SU-DHL-6 (cell line): ENCODE results near the gene OR5B2.

Experiments used
- H2AFZ ChIP-seq: fragments of 200-600 bp; sonication (generic); 2 replicates; pipeline ENCODE4 v1.6.1; 2014; ENCODE audit warnings: low read depth, mild to moderate bottlenecking, moderate library complexity, mixed read lengths, antibody characterized with exemption, low read length; ENCODE audit not compliant: severe bottlenecking
- H3F3A ChIP-seq: fragments of 200-600 bp; shearing (Covaris generic); 2 replicates; pipeline ENCODE4 v1.6.0; 2016; ENCODE audit warnings: antibody characterized with exemption, mild to moderate bottlenecking; ENCODE audit not compliant: insufficient read depth
- H3K27ac ChIP-seq: fragments of 200-600 bp; sonication (generic); 2 replicates; pipeline ENCODE4 v1.5.1; 2016; ENCODE audit warnings: low read depth, mild to moderate bottlenecking, low read length, moderate library complexity, mixed read lengths
- H3K27me3 ChIP-seq: fragments of 200-600 bp; sonication (generic), shearing (Covaris generic); 2 replicates; pipeline ENCODE4 v1.6.0; 2014; ENCODE audit warnings: mild to moderate bottlenecking, low read length
- H3K36me3 ChIP-seq: fragments of 200-600 bp; sonication (generic); 2 replicates; pipeline ENCODE4 v1.6.1; 2014; ENCODE audit warnings: mild to moderate bottlenecking, low read length, mixed read lengths
- H3K4me2 ChIP-seq: fragments of 300-600, 200-600 bp; shearing (Covaris generic), sonication (generic); 2 replicates; pipeline ENCODE4 v1.6.0; 2014; ENCODE audit warnings: low read length, low read depth, mild to moderate bottlenecking; ENCODE audit not compliant: poor library complexity, severe bottlenecking
- H3K4me3 ChIP-seq: fragments of 200-600 bp; sonication (generic); 2 replicates; pipeline ENCODE4 v1.5.1; 2014; ENCODE audit warnings: antibody characterized with exemption, low read length, mild to moderate bottlenecking, mixed read lengths; ENCODE audit not compliant: insufficient read depth, poor library complexity, severe bottlenecking
- H3K79me2 ChIP-seq: fragments of 200-600 bp; sonication (generic); 2 replicates; pipeline ENCODE4 v1.6.1; 2014; ENCODE audit warnings: mild to moderate bottlenecking, low read length, moderate library complexity; ENCODE audit not compliant: insufficient read depth
- H3K9ac ChIP-seq: fragments of 200-600 bp; sonication (generic); 2 replicates; pipeline ENCODE4 v1.7.0; 2014; ENCODE audit warnings: mild to moderate bottlenecking, low read length
- H3K9me2 ChIP-seq: fragments of 200-600 bp; sonication (generic); replicated peaks from 2 replicates; pipeline ENCODE4 v1.6.1; 2014; ENCODE audit warnings: low read length; ENCODE audit not compliant: insufficient read depth
- H3K9me3 ChIP-seq: fragments of 200-600 bp; sonication (generic); 2 replicates; pipeline ENCODE4 v1.6.1; 2014; ENCODE audit warnings: low read length, mixed read lengths; ENCODE audit not compliant: insufficient read depth
- H4K20me1 ChIP-seq: fragments of 200-600 bp; sonication (generic); 2 replicates; pipeline ENCODE4 v1.6.1; 2014; ENCODE audit warnings: low read depth, mild to moderate bottlenecking, antibody characterized with exemption, low read length, moderate library complexity, mixed read lengths
- CTCF ChIP-seq: fragments of 200-600 bp; sonication (generic); IDR thresholded peaks from one replicate; pipeline ENCODE4 v1.5.1; 2017; ENCODE audit warnings: antibody characterized with exemption, mild to moderate bottlenecking, low read length, moderate library complexity; ENCODE audit not compliant: insufficient read depth, poor library complexity, severe bottlenecking
- EZH2phosphoT487 ChIP-seq: fragments of 200-600 bp; sonication (generic), shearing (Covaris generic); conservative IDR thresholded peaks from 2 replicates; pipeline ENCODE4 v1.6.1; 2018; ENCODE audit warnings: mild to moderate bottlenecking, antibody characterized with exemption, low read length, moderate library complexity, mixed read lengths

The OR5B2 gene

GRCh38 chr11:58395581-58395980 is 32.3 kb downstream of the OR5B2 start:
- H3K9ac ChIP-seq: no peak overlapping the region
- no peaks in the 10 kb centered on the region for H3K9me2 ChIP-seq
- no peaks in the 10 kb centered on the region for H4K20me1 ChIP-seq
- TF ChIP-seq EZH2phosphoT487 (no peak), CTCF (no peak)
- no peak overlapping the region for H2AFZ ChIP-seq
- H3F3A ChIP-seq: no peaks in the 10 kb centered on the region
- no peak overlapping the region for H3K27ac ChIP-seq
- no peak overlapping the region for H3K4me2 ChIP-seq
- no peak overlapping the region for H3K4me3 ChIP-seq
- H3K27me3 ChIP-seq: no peaks in the 10 kb centered on the region
- H3K79me2 ChIP-seq: no peaks in the 10 kb centered on the region
- 0 out of 2 replicates have a peak, but pooled peaks cover 6% of the 10 kb centered on the region for H3K9me3 ChIP-seq
- no peaks in the 10 kb centered on the region for H3K36me3 ChIP-seq

- no peaks in the 10 kb centered on the region for H3K36me3 ChIP-seq
- H3K27ac ChIP-seq: no peak overlapping the region
- H3K9me2 ChIP-seq: no peaks in the 10 kb centered on the region
- H3K4me2 ChIP-seq: no peak overlapping the region
- TF ChIP-seq EZH2phosphoT487: no peak
- no peak for TF ChIP-seq CTCF
- H4K20me1 ChIP-seq: no peaks in the 10 kb centered on the region
- H2AFZ ChIP-seq: no peak overlapping the region
- no peak overlapping the region for H3K4me3 ChIP-seq
- no peaks in the 10 kb centered on the region for H3K79me2 ChIP-seq
- H3K9me3 ChIP-seq: 0 out of 2 replicates have a peak, but pooled peaks cover 6% of the 10 kb centered on the region
- H3K9ac ChIP-seq: no peak overlapping the region
- no peaks in the 10 kb centered on the region for H3F3A ChIP-seq
- no peaks in the 10 kb centered on the region for H3K27me3 ChIP-seq
Observed at GRCh38 chr11:58394195-58394594, 33.7 kb downstream of the OR5B2 start.

GRCh38 chr11:58392746-58393145 is 35.2 kb downstream of the OR5B2 start:
- no peak for TF ChIP-seq EZH2phosphoT487
- Histone ChIP-seq H3K36me3 (no peaks in the 10 kb centered on the region), H2AFZ (no peak overlapping the region), H3K4me3 (no peak overlapping the region), H3K27ac (no peak overlapping the region), H3K9me2 (no peaks in the 10 kb centered on the region), H3F3A (no peaks in the 10 kb centered on the region), H3K27me3 (no peaks in the 10 kb centered on the region), H3K79me2 (no peaks in the 10 kb centered on the region), H3K9me3 (0 out of 2 replicates have a peak, but pooled peaks cover 6% of the 10 kb centered on the region), H3K4me2 (no peak overlapping the region), H4K20me1 (no peaks in the 10 kb centered on the region), H3K9ac (no peak overlapping the region)

- no peak overlapping the region for H3K4me3 ChIP-seq
- TF ChIP-seq EZH2phosphoT487 (no peak), CTCF (no peak)
- H2AFZ ChIP-seq: no peak overlapping the region
- H3K4me2 ChIP-seq: no peak overlapping the region
- H3K36me3 ChIP-seq: no peaks in the 10 kb centered on the region
- H3K9me3 ChIP-seq: 0 out of 2 replicates have a peak, but pooled peaks cover 6% of the 10 kb centered on the region
- H3K27ac ChIP-seq: no peak overlapping the region
- H3K79me2 ChIP-seq: no peaks in the 10 kb centered on the region
- no peaks in the 10 kb centered on the region for H3K27me3 ChIP-seq
- H4K20me1 ChIP-seq: no peaks in the 10 kb centered on the region
- no peak overlapping the region for H3K9ac ChIP-seq
- no peaks in the 10 kb centered on the region for H3K9me2 ChIP-seq
- H3F3A ChIP-seq: no peaks in the 10 kb centered on the region
Observed at GRCh38 chr11:58391879-58392278, 36.0 kb downstream of the OR5B2 start.
